ENCODE data around the gene TCHH.

Gene TCHH

GRCh38 chr1:152111515-152111968 is 3.7 kb downstream of the TCHH start:
- TF ChIP-seq CTCF (IDR thresholded peaks at IDR 0.05; ENCODE audit: borderline replicate concordance, insufficient read depth, low read depth, low read length), result no peak
- H3K4me3 ChIP-seq (ENCODE audit: low read depth, low read length), result no peak overlapping the region

- H3K4me3 ChIP-seq (ENCODE audit: low read depth, low read length), result peak overlapping the region; percentile 33
- TF ChIP-seq CTCF (IDR thresholded peaks at IDR 0.05; ENCODE audit: borderline replicate concordance, insufficient read depth, low read depth, low read length), result no peak
Measured at GRCh38 chr1:152110860-152111514, 4.3 kb downstream of the TCHH start.

- no peak for TF ChIP-seq CTCF (IDR thresholded peaks at IDR 0.05; ENCODE audit: borderline replicate concordance, insufficient read depth, low read depth, low read length)
- peak overlapping the region; percentile 33 for H3K4me3 ChIP-seq (ENCODE audit: low read depth, low read length)
Measured at GRCh38 chr1:152110365-152110859, 4.8 kb downstream of the TCHH start.

- no peak overlapping the region for H3K4me3 ChIP-seq (ENCODE audit: low read depth, low read length)
- no peak for TF ChIP-seq CTCF (IDR thresholded peaks at IDR 0.05; ENCODE audit: borderline replicate concordance, insufficient read depth, low read depth, low read length)
Measured at GRCh38 chr1:152109998-152110294, 5.3 kb downstream of the TCHH start.

- no peak overlapping the region for H3K4me3 ChIP-seq (ENCODE audit: low read depth, low read length)
- TF ChIP-seq CTCF (IDR thresholded peaks at IDR 0.05; ENCODE audit: borderline replicate concordance, insufficient read depth, low read depth, low read length), result no peak
Measured at GRCh38 chr1:152109231-152109997, 5.8 kb downstream of the TCHH start.

GRCh38 chr1:152108882-152109222 is 6.4 kb downstream of the TCHH start:
- TF ChIP-seq CTCF (IDR thresholded peaks at IDR 0.05; ENCODE audit: borderline replicate concordance, insufficient read depth, low read depth, low read length), result no peak

More at GRCh38 chr1:152108882-152109222, 6.4 kb downstream of the TCHH start:
- no peak overlapping the region for H3K4me3 ChIP-seq (ENCODE audit: low read depth, low read length)

Data from GM12875 (cell line).